Measurements from ENCODE around the gene CCNF. TPM values are rescaled to one million over a fixed set of nuclear protein-coding genes. Genes with fewer than 3 reads are reported as not detected.

CCNF gene
- total RNA-seq, 1 donor from 2014 or later = 48.9 TPM

- H3K27ac Mint-ChIP-seq = no peak overlapping the region
- no peak overlapping the region for H3K4me3 Mint-ChIP-seq (ENCODE audit: low read depth)
- intact Hi-C loops (cut with micrococcal nuclease) = no loop called here
- peaks cover 3% of the 10 kb centered on the region for H3K36me3 Mint-ChIP-seq (ENCODE audit: low read depth)
- H3K27me3 Mint-ChIP-seq (ENCODE audit: low read depth) = no peaks in the 10 kb centered on the region
- H3K9me3 Mint-ChIP-seq = no peaks in the 10 kb centered on the region
- DNase-seq (ENCODE audit: low spot score) = no peak
- H3K4me1 Mint-ChIP-seq (ENCODE audit: low read depth) = no peaks in the 10 kb centered on the region
Observed at GRCh38 chr16:2493605-2494004, 64.4 kb downstream of the CCNF start.

- H3K27ac Mint-ChIP-seq = no peak overlapping the region
Observed at GRCh38 chr16:2494616-2495015, 65.4 kb downstream of the CCNF start.

GRCh38 chr16:2495041-2495440 lies 65.8 kb downstream of the CCNF start:
- Mint-ChIP-seq H3K4me3 (ENCODE audit: low read depth) (no peak overlapping the region), H3K27ac (no peak overlapping the region), H3K9me3 (no peaks in the 10 kb centered on the region), H3K27me3 (ENCODE audit: low read depth) (no peaks in the 10 kb centered on the region), H3K4me1 (ENCODE audit: low read depth) (no peaks in the 10 kb centered on the region), H3K36me3 (ENCODE audit: low read depth) (peaks cover 3% of the 10 kb centered on the region)
- intact Hi-C loops (cut with micrococcal nuclease) = no loop called here
- no peak for DNase-seq (ENCODE audit: low spot score)

More at GRCh38 chr16:2494616-2495015, 65.4 kb downstream of the CCNF start:
- no peaks in the 10 kb centered on the region for H3K4me1 Mint-ChIP-seq (ENCODE audit: low read depth)
- DNase-seq (ENCODE audit: low spot score) = no peak
- H3K36me3 Mint-ChIP-seq (ENCODE audit: low read depth) = peaks cover 3% of the 10 kb centered on the region
- H3K9me3 Mint-ChIP-seq = no peaks in the 10 kb centered on the region
- intact Hi-C loops (cut with micrococcal nuclease) = no loop called here
- H3K4me3 Mint-ChIP-seq (ENCODE audit: low read depth) = no peak overlapping the region
- H3K27me3 Mint-ChIP-seq (ENCODE audit: low read depth) = no peaks in the 10 kb centered on the region

GRCh38 chr16:2496223-2497115 lies 67.2 kb downstream of the CCNF start:
- DNase-seq (ENCODE audit: low spot score) = no peak
- Mint-ChIP-seq H3K27ac (no peak overlapping the region), H3K27me3 (ENCODE audit: low read depth) (no peaks in the 10 kb centered on the region), H3K4me3 (ENCODE audit: low read depth) (no peak overlapping the region), H3K36me3 (ENCODE audit: low read depth) (peaks cover 3% of the 10 kb centered on the region), H3K4me1 (ENCODE audit: low read depth) (no peaks in the 10 kb centered on the region), H3K9me3 (no peaks in the 10 kb centered on the region)
- intact Hi-C loops (cut with micrococcal nuclease) = no loop called here

GRCh38 chr16:2497116-2497630 lies 67.9 kb downstream of the CCNF start:
- H3K27me3 Mint-ChIP-seq (ENCODE audit: low read depth) = no peaks in the 10 kb centered on the region
- no peaks in the 10 kb centered on the region for H3K9me3 Mint-ChIP-seq
- peaks cover 3% of the 10 kb centered on the region for H3K36me3 Mint-ChIP-seq (ENCODE audit: low read depth)
- no peak overlapping the region for H3K4me3 Mint-ChIP-seq (ENCODE audit: low read depth)
- intact Hi-C loops (cut with micrococcal nuclease) = no loop called here
- no peak overlapping the region for H3K27ac Mint-ChIP-seq
- no peak for DNase-seq (ENCODE audit: low spot score)
- no peaks in the 10 kb centered on the region for H3K4me1 Mint-ChIP-seq (ENCODE audit: low read depth)

GRCh38 chr16:2497695-2498484 lies 68.6 kb downstream of the CCNF start:
- DNase-seq (ENCODE audit: low spot score) = no peak
- H3K27ac Mint-ChIP-seq = no peak overlapping the region
- H3K4me3 Mint-ChIP-seq (ENCODE audit: low read depth) = no peak overlapping the region
- no peaks in the 10 kb centered on the region for H3K9me3 Mint-ChIP-seq
- peaks cover 3% of the 10 kb centered on the region for H3K36me3 Mint-ChIP-seq (ENCODE audit: low read depth)
- intact Hi-C loops (cut with micrococcal nuclease) = no loop called here
- H3K4me1 Mint-ChIP-seq (ENCODE audit: low read depth) = no peaks in the 10 kb centered on the region
- no peaks in the 10 kb centered on the region for H3K27me3 Mint-ChIP-seq (ENCODE audit: low read depth)

GRCh38 chr16:2498531-2499253 lies 69.4 kb downstream of the CCNF start:
- no peak for DNase-seq (ENCODE audit: low spot score)
- H3K4me3 Mint-ChIP-seq (ENCODE audit: low read depth) = no peak overlapping the region
- no peaks in the 10 kb centered on the region for H3K4me1 Mint-ChIP-seq (ENCODE audit: low read depth)
- H3K36me3 Mint-ChIP-seq (ENCODE audit: low read depth) = peaks cover 3% of the 10 kb centered on the region
- H3K27me3 Mint-ChIP-seq (ENCODE audit: low read depth) = no peaks in the 10 kb centered on the region
- no peak overlapping the region for H3K27ac Mint-ChIP-seq
- intact Hi-C loops (cut with micrococcal nuclease) = no loop called here
- no peaks in the 10 kb centered on the region for H3K9me3 Mint-ChIP-seq

GRCh38 chr16:2499454-2499853 lies 70.2 kb downstream of the CCNF start:
- Mint-ChIP-seq H3K9me3 (no peaks in the 10 kb centered on the region), H3K4me1 (ENCODE audit: low read depth) (no peaks in the 10 kb centered on the region), H3K4me3 (ENCODE audit: low read depth) (no peak overlapping the region), H3K36me3 (ENCODE audit: low read depth) (peaks cover 3% of the 10 kb centered on the region), H3K27ac (no peak overlapping the region), H3K27me3 (ENCODE audit: low read depth) (no peaks in the 10 kb centered on the region)
- intact Hi-C loops (cut with micrococcal nuclease) = no loop called here
- no peak for DNase-seq (ENCODE audit: low spot score)

GRCh38 chr16:2499890-2500429 lies 70.7 kb downstream of the CCNF start:
- Mint-ChIP-seq H3K9me3 (no peaks in the 10 kb centered on the region), H3K36me3 (ENCODE audit: low read depth) (peaks cover 3% of the 10 kb centered on the region), H3K27ac (no peak overlapping the region), H3K4me3 (ENCODE audit: low read depth) (no peak overlapping the region), H3K27me3 (ENCODE audit: low read depth) (no peaks in the 10 kb centered on the region), H3K4me1 (ENCODE audit: low read depth) (no peaks in the 10 kb centered on the region)
- no peak for DNase-seq (ENCODE audit: low spot score)
- intact Hi-C loops (cut with micrococcal nuclease) = no loop called here

- Mint-ChIP-seq H3K27me3 (ENCODE audit: low read depth) (no peaks in the 10 kb centered on the region), H3K27ac (no peak overlapping the region), H3K9me3 (no peaks in the 10 kb centered on the region), H3K4me3 (ENCODE audit: low read depth) (no peak overlapping the region), H3K36me3 (ENCODE audit: low read depth) (peaks cover 3% of the 10 kb centered on the region), H3K4me1 (ENCODE audit: low read depth) (no peaks in the 10 kb centered on the region)
- DNase-seq (ENCODE audit: low spot score) = no peak
- intact Hi-C loops (cut with micrococcal nuclease) = no loop called here
Observed at GRCh38 chr16:2500430-2500917, 71.2 kb downstream of the CCNF start.

- H3K4me1 Mint-ChIP-seq (ENCODE audit: low read depth) = no peaks in the 10 kb centered on the region
- H3K9me3 Mint-ChIP-seq = no peaks in the 10 kb centered on the region
- no peaks in the 10 kb centered on the region for H3K27me3 Mint-ChIP-seq (ENCODE audit: low read depth)
- peaks cover 3% of the 10 kb centered on the region for H3K36me3 Mint-ChIP-seq (ENCODE audit: low read depth)
- DNase-seq (ENCODE audit: low spot score) = peak; percentile 69
- H3K4me3 Mint-ChIP-seq (ENCODE audit: low read depth) = no peak overlapping the region
- intact Hi-C loops (cut with micrococcal nuclease) = no loop called here
- H3K27ac Mint-ChIP-seq = no peak overlapping the region
Observed at GRCh38 chr16:2500918-2501750, 71.9 kb downstream of the CCNF start.

Data from activated T-helper 2 cell treated with anti-CD3 and anti-CD28 coated beads, Interferon-gamma antibody, Interleukin-2, Interleukin-4, amounts not matched to agents 10 μg/mL and 5 μg/mL and 100 μg/mL, durations not matched to agents 14 hours and 24 hours and 36 hours (primary cell).